ENCODE data around the gene UHRF1. TPM values are rescaled to one million over a fixed set of nuclear protein-coding genes. Genes with fewer than 3 reads are reported as not detected.
"Not testable (repeated sequence)": the region's sequence is repeated elsewhere in the genome, so short reads cannot be mapped to it uniquely, and the experiment has no call there.

The UHRF1 gene
- polyA plus RNA-seq, 1 of the 3 experiments (the other 2 are of a cell fraction) = 43.4 TPM

GRCh38 chr19:4896372-4896771 is 12.9 kb upstream of the UHRF1 start (continued):
- TF ChIP-seq SIN3A (IDR thresholded peaks at IDR 0.05; ENCODE audit: borderline replicate concordance, low read depth, low read length) (no peak), RXRA (IDR thresholded peaks at IDR 0.05; ENCODE audit: borderline replicate concordance, low read depth) (no peak)
- TF ChIP-seq, protein P1, sequence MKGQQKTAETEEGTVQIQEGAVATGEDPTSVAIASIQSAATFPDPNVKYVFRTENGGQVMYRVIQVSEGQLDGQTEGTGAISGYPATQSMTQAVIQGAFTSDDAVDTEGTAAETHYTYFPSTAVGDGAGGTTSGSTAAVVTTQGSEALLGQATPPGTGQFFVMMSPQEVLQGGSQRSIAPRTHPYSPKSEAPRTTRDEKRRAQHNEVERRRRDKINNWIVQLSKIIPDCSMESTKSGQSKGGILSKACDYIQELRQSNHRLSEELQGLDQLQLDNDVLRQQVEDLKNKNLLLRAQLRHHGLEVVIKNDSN (IDR thresholded peaks at IDR 0.05; ENCODE audit: borderline replicate concordance, low read depth) = no peak

DNA sequence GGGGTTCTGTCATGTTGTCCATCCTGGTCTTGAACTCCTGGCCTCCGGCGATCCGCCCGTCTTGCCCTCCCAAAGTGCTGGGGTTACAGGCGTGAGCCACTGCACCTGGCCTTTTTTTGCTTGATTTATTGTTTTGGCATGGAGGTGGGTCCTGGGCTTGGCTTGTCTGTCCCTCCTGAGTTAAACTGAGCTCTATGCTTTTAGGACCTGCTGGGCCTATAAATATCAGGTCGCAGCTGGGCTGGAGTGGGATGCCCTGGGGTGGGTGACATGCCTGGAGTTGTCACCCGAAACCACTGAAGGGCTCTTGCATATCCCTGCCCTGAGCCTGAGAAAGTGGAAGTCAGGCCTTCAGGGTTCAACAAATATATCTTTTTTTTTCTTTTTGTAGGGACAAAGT is 12.2 kb upstream of the UHRF1 start:
- Histone ChIP-seq H3K9me3 (no peaks in the 10 kb centered on the region), H4K20me1 (ENCODE audit: insufficient read depth) (no peaks in the 10 kb centered on the region), H3K79me2 (ENCODE audit: insufficient read depth) (no peaks in the 10 kb centered on the region), H3K27me3 (ENCODE audit: insufficient read depth) (no peaks in the 10 kb centered on the region), H3K4me2 (no peak overlapping the region), H3K4me1 (ENCODE audit: control insufficient read depth in 1 of 2, insufficient read depth in 2 of 2, low read depth in 1 of 2, low read length in 1 of 2) (no peaks in the 10 kb centered on the region), H3K9ac (no peak overlapping the region), H3K4me3 (ENCODE audit: low read depth in 2 of 2, low read length in 1 of 2) (no peak overlapping the region), H2AFZ (ENCODE audit: low read depth) (no peak overlapping the region), H3K9me2 (no peaks in the 10 kb centered on the region), H3F3A (replicated peaks; ENCODE audit: insufficient read depth) (no peaks in the 10 kb centered on the region), H3K36me3 (replicated peaks in 1 of 2; ENCODE audit: control insufficient read depth in 1 of 2, insufficient read depth in 2 of 2, low read length in 1 of 2) (no peaks in the 10 kb centered on the region), H3K27ac (ENCODE audit: low read depth in 2 of 2, low read length in 1 of 2) (no peak overlapping the region)
- WGBS (ENCODE audit: low lambda C conversion rate) = 98% methylated on average over 7 of the region's 7 CpGs
- TF ChIP-seq FOSL2 (IDR thresholded peaks at IDR 0.05; ENCODE audit: borderline replicate concordance, low read depth) (no peak), GABPA (IDR thresholded peaks at IDR 0.05; ENCODE audit: low read depth) (no peak), JUND (IDR thresholded peaks at IDR 0.05) (no peak), RXRA (IDR thresholded peaks at IDR 0.05; ENCODE audit: borderline replicate concordance, low read depth) (no peak), ELF1 (IDR thresholded peaks at IDR 0.05) (no peak), NRF1 (IDR thresholded peaks at IDR 0.05; ENCODE audit: low read depth, low read length) (no peak), REST (IDR thresholded peaks at IDR 0.05; ENCODE audit: low read depth, low read length) (no peak), EZH2phosphoT487 (IDR thresholded peaks at IDR 0.05; ENCODE audit: borderline replicate concordance, low read depth) (no peak), CTCF (IDR thresholded peaks at IDR 0.05) (no peak), GATA2 (CRISPR knock-in tag; IDR thresholded peaks at IDR 0.05) (no peak), EP300 (IDR thresholded peaks at IDR 0.05; ENCODE audit: borderline replicate concordance in 1 of 2, low read depth in 1 of 2, low read length in 1 of 2) (no peak), FOXJ3 (CRISPR knock-in tag; IDR thresholded peaks at IDR 0.05) (no peak)
- TF ChIP-seq, protein P2, sequence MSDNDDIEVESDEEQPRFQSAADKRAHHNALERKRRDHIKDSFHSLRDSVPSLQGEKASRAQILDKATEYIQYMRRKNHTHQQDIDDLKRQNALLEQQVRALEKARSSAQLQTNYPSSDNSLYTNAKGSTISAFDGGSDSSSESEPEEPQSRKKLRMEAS (IDR thresholded peaks at IDR 0.05; ENCODE audit: low read depth) = no peak
- TF ChIP-seq, protein P3, sequence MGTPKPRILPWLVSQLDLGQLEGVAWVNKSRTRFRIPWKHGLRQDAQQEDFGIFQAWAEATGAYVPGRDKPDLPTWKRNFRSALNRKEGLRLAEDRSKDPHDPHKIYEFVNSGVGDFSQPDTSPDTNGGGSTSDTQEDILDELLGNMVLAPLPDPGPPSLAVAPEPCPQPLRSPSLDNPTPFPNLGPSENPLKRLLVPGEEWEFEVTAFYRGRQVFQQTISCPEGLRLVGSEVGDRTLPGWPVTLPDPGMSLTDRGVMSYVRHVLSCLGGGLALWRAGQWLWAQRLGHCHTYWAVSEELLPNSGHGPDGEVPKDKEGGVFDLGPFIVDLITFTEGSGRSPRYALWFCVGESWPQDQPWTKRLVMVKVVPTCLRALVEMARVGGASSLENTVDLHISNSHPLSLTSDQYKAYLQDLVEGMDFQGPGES (IDR thresholded peaks at IDR 0.05; ENCODE audit: low read depth, low read length) = no peak
- DNase-seq = no peak
- POLR2A ChIA-PET = no interaction called here
- CTCF ChIA-PET = interaction anchor here (1.1 to 2.5 kb wide), 3 partner anchors 14 to 46 kb away, joined by 3 to 10 read pairs (median 3); no protein-coding TSS in a partner anchor

DNA sequence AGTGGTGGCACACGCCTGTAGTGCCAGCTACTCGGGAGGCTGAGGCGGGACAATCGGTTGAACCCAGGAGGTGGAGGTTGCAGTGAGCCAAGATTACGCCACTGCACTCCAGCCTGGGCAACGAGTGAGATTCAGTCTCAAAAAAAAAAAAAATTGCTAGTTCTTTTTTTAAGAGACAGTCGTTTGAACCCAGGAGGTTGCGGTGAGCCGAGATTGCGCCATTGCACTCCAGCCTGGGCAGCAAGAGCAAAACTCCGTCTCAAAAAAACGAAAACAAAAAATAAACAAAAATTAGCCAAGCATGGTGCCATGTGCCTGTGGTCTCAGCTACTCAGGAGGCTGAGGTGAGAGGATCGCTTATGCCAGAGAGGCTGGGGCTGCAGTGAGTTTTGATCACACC is 8.4 kb upstream of the UHRF1 start:
- H3K4me2 ChIP-seq; POLR2A ChIA-PET; H3F3A ChIP-seq (replicated peaks; ENCODE audit: insufficient read depth); H2AFZ ChIP-seq (ENCODE audit: low read depth); H3K36me3 ChIP-seq (replicated peaks in 1 of 2; ENCODE audit: control insufficient read depth in 1 of 2, insufficient read depth in 2 of 2, low read length in 1 of 2); H3K4me1 ChIP-seq (ENCODE audit: control insufficient read depth in 1 of 2, insufficient read depth in 2 of 2, low read depth in 1 of 2, low read length in 1 of 2); H3K9ac ChIP-seq; H3K9me2 ChIP-seq; H3K27ac ChIP-seq (ENCODE audit: low read depth in 2 of 2, low read length in 1 of 2); H3K27me3 ChIP-seq (ENCODE audit: insufficient read depth); DNase-seq; H3K79me2 ChIP-seq (ENCODE audit: insufficient read depth); H3K9me3 ChIP-seq; H3K4me3 ChIP-seq (ENCODE audit: low read depth in 2 of 2, low read length in 1 of 2); H4K20me1 ChIP-seq (ENCODE audit: insufficient read depth): not testable (repeated sequence)
- CTCF ChIA-PET = interaction anchor here (0.7 kb wide), 1 partner anchor 28 kb away, joined by 3 read pairs; no protein-coding TSS in a partner anchor
- 87% methylated on average over 13 of the region's 13 CpGs for WGBS (ENCODE audit: low lambda C conversion rate)

All from SK-N-SH (cell line).